ENCODE measurements around the gene KNSTRN.

KNSTRN gene

DNA sequence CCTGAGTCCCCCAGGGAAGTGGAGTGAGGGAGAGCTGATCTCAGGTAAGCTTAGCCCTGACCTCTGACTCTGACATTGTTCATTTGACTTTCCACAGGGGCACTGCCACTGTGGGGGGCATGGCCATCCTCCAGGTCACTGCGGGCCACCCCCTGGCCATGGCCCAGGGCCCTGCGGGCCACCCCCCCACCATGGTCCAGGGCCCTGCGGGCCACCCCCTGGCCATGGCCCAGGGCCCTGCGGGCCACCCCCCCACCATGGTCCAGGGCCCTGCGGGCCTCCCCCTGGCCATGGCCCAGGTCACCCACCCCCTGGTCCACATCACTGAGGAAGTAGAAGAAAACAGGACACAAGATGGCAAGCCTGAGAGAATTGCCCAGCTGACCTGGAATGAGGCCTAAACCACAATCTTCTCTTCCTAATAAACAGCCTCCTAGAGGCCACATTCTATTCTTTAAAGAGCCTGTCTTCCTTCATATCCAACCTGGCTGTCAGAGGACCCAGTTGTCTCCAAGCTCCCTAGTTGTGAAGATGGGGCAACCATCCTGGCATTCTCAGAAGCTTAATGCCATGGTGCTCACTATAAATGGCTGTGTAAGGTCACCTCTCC is 26.4 kb upstream of the KNSTRN start:
- Histone ChIP-seq H3K27ac (ENCODE audit: extremely low read depth, low read depth, low read length) (no peak overlapping the region), H3K4me3 (ENCODE audit: low read depth, low read length) (no peak overlapping the region), H3K36me3 (ENCODE audit: control insufficient read depth in 2 of 2, insufficient read depth in 1 of 2, low read length in 2 of 2) (no peaks in the 10 kb centered on the region), H3K4me1 (ENCODE audit: control insufficient read depth, insufficient read depth, low read length) (0 out of 2 replicates have a peak, but pooled peaks cover 4% of the 10 kb centered on the region), H3K9me3 (ENCODE audit: control insufficient read depth, insufficient read depth, low read depth, low read length) (no peaks in the 10 kb centered on the region)
- POLR2A ChIA-PET: interaction anchor here (1.4 kb wide), 1 partner anchor 50 kb away, joined by 4 read pairs; the partner anchor contains the start of gene IVD
- no peak for TF ChIP-seq ZNF776 (tag by site-specific recombination; IDR thresholded peaks at IDR 0.05; ENCODE audit: borderline replicate concordance)
- TF ChIP-seq ZNF19 (tag by site-specific recombination; IDR thresholded peaks at IDR 0.05; ENCODE audit: low read depth): no peak
- TF ChIP-seq ZNF146 (tag by site-specific recombination; IDR thresholded peaks at IDR 0.05): no peak
- TF ChIP-seq, protein P1, sequence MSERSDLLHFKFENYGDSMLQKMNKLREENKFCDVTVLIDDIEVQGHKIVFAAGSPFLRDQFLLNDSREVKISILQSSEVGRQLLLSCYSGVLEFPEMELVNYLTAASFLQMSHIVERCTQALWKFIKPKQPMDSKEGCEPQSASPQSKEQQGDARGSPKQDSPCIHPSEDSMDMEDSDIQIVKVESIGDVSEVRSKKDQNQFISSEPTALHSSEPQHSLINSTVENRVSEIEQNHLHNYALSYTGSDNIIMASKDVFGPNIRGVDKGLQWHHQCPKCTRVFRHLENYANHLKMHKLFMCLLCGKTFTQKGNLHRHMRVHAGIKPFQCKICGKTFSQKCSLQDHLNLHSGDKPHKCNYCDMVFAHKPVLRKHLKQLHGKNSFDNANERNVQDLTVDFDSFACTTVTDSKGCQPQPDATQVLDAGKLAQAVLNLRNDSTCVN (tag by site-specific recombination; optimal IDR thresholded peaks at IDR 0.05): no peak
- no peak for TF ChIP-seq KLF16 (tag by site-specific recombination; IDR thresholded peaks at IDR 0.05)
- no peak for TF ChIP-seq ZBTB7A (tag by site-specific recombination; IDR thresholded peaks at IDR 0.05; ENCODE audit: low read depth)
- no peak for TF ChIP-seq ZNF292 (tag by site-specific recombination; IDR thresholded peaks at IDR 0.05; ENCODE audit: borderline replicate concordance, low read depth)
- TF ChIP-seq ZNF768 (tag by site-specific recombination; IDR thresholded peaks at IDR 0.05): no peak
- no peak for TF ChIP-seq SCRT1 (tag by site-specific recombination; IDR thresholded peaks at IDR 0.05; ENCODE audit: borderline replicate concordance)
- TF ChIP-seq, protein P2, sequence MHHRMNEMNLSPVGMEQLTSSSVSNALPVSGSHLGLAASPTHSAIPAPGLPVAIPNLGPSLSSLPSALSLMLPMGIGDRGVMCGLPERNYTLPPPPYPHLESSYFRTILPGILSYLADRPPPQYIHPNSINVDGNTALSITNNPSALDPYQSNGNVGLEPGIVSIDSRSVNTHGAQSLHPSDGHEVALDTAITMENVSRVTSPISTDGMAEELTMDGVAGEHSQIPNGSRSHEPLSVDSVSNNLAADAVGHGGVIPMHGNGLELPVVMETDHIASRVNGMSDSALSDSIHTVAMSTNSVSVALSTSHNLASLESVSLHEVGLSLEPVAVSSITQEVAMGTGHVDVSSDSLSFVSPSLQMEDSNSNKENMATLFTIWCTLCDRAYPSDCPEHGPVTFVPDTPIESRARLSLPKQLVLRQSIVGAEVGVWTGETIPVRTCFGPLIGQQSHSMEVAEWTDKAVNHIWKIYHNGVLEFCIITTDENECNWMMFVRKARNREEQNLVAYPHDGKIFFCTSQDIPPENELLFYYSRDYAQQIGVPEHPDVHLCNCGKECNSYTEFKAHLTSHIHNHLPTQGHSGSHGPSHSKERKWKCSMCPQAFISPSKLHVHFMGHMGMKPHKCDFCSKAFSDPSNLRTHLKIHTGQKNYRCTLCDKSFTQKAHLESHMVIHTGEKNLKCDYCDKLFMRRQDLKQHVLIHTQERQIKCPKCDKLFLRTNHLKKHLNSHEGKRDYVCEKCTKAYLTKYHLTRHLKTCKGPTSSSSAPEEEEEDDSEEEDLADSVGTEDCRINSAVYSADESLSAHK (tag by site-specific recombination; IDR thresholded peaks at IDR 0.05): no peak
- no peak for TF ChIP-seq ZNF184 (tag by site-specific recombination; IDR thresholded peaks at IDR 0.05)
- no peak for TF ChIP-seq ZNF433 (tag by site-specific recombination; IDR thresholded peaks at IDR 0.05; ENCODE audit: low read depth)
- no peak for TF ChIP-seq ZNF560 (tag by site-specific recombination; IDR thresholded peaks at IDR 0.05; ENCODE audit: borderline replicate concordance)
- TF ChIP-seq ZNF629 (tag by site-specific recombination; IDR thresholded peaks at IDR 0.05): no peak
- TF ChIP-seq, protein P3, sequence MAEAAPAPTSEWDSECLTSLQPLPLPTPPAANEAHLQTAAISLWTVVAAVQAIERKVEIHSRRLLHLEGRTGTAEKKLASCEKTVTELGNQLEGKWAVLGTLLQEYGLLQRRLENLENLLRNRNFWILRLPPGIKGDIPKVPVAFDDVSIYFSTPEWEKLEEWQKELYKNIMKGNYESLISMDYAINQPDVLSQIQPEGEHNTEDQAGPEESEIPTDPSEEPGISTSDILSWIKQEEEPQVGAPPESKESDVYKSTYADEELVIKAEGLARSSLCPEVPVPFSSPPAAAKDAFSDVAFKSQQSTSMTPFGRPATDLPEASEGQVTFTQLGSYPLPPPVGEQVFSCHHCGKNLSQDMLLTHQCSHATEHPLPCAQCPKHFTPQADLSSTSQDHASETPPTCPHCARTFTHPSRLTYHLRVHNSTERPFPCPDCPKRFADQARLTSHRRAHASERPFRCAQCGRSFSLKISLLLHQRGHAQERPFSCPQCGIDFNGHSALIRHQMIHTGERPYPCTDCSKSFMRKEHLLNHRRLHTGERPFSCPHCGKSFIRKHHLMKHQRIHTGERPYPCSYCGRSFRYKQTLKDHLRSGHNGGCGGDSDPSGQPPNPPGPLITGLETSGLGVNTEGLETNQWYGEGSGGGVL (tag by site-specific recombination; IDR thresholded peaks at IDR 0.05): no peak
- TF ChIP-seq ZNF175 (tag by site-specific recombination; IDR thresholded peaks at IDR 0.05): no peak
- TF ChIP-seq, protein P4, sequence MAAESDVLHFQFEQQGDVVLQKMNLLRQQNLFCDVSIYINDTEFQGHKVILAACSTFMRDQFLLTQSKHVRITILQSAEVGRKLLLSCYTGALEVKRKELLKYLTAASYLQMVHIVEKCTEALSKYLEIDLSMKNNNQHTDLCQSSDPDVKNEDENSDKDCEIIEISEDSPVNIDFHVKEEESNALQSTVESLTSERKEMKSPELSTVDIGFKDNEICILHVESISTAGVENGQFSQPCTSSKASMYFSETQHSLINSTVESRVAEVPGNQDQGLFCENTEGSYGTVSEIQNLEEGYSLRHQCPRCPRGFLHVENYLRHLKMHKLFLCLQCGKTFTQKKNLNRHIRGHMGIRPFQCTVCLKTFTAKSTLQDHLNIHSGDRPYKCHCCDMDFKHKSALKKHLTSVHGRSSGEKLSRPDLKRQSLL (tag by site-specific recombination; IDR thresholded peaks at IDR 0.05): no peak
- no peak for TF ChIP-seq ZNF626 (tag by site-specific recombination; IDR thresholded peaks at IDR 0.05)
- TF ChIP-seq ZNF391 (tag by site-specific recombination; IDR thresholded peaks at IDR 0.05; ENCODE audit: borderline replicate concordance, low read depth): no peak
- CTCF ChIA-PET: interaction anchor here (0.5 to 2.9 kb wide), 8 partner anchors 12 to 502 kb away, joined by 3 to 14 read pairs (median 5); no protein-coding TSS in a partner anchor
